Tibial artery (tissue), 4 donors: ENCODE data around the gene HSF5.

ENCODE experiments used
- DNase-seq, 2 donors: peaks; one replicate each; pipeline ENCODE4 v3.0.0-alpha.2; 2019
- H3K27ac ChIP-seq, 2 donors: fragments of 200-600 bp; sonication (generic) in 1 of 2; 1 replicate in 1 of 2; 2 replicates in 1 of 2; pipeline ENCODE4 v1.5.1; 2018 to 2019; ENCODE audit warnings: mild to moderate bottlenecking in 1 of 2
- H3K27me3 ChIP-seq, 2 donors: fragments of 200-600 bp; sonication (generic) in 1 of 2; one replicate each; pipeline versions ENCODE4 v1.5.1 to v1.6.0; 2016 to 2019
- H3K36me3 ChIP-seq, 3 donors: fragments of 200-600 bp; sonication (generic) in 2 of 3; one replicate each; pipeline ENCODE4 v1.5.1; 2016 to 2019; ENCODE audit warnings: mild to moderate bottlenecking in 2 of 3
- H3K4me1 ChIP-seq, 4 donors: fragments of 200-600 bp; sonication (generic) in 2 of 4; 1 replicate in 3 of 4; 2 replicates in 1 of 4; pipeline ENCODE4 v1.5.1; 2016 to 2019
- H3K4me3 ChIP-seq, 2 donors: fragments of 200-600 bp; sonication (generic) in 1 of 2; 1 replicate in 1 of 2; 2 replicates in 1 of 2; pipeline ENCODE4 v1.5.1; 2018 to 2019; ENCODE audit warnings: mild to moderate bottlenecking in 2 of 2
- H3K9me3 ChIP-seq, 3 donors: fragments of 200-600 bp; sonication (generic) in 1 of 3; one replicate each; pipeline ENCODE4 v1.5.1; 2016 to 2019
- intact Hi-C: fragments of 100-400 bp; cut with DNase I; formaldehyde crosslinking; loops from one replicate; pipeline ENCODE4 v1.15.0; 2023; ENCODE audit warnings: low total_unique reads
- TF ChIP-seq, protein P1 (sequence below), 2 experiments: fragments of 200-600 bp in 1 of 2; fragments of 450-650 bp in 1 of 2; IDR thresholded peaks; one replicate each; pipeline ENCODE4 v1.5.1; 2017 to 2019; ENCODE audit warnings: antibody characterized with exemption in 2 of 2, mild to moderate bottlenecking in 1 of 2, moderate library complexity in 1 of 2

HSF5 gene

DNA sequence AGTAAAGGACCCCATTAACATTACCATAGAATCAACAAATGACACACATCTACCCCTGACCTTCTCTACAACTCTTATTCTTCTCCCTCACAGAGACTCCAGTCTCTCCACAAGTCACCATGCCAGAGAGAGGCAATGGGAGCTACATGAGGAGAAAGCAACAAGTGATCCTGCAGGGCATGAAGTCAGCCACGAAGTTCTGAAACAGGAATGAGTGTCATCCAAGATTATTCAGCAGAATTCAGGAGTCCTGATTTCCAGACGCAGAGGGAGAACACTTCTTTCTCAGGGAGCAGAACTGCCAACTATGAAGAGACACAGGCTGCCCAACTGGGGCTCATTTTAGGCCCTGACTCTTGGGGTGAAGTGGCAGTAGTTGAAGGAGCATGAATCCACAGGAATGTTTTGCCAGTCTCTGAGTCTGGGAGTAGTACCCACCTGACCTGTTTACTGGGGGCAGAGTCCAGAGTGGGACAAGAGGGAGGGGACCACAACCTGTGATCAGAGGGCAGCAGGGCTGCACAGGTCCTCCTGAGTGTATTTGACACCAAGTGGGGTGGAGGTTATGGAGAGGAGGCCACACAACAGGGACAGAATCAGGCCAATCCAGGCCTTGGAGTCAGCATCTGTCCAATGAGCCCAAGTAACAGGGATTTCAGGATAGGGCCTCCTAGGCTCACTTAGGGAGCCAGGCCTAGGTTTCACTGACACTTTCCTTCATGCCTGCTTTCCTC is 28.6 kb upstream of the HSF5 start:
- Histone ChIP-seq H3K4me3 (peak overlapping the region; percentile 61 to 85), H3K9me3 (no peaks in the 10 kb centered on the region), H3K4me1 (peaks cover 0 to 57% (median 36%) of the 10 kb centered on the region in 4 donors), H3K36me3 (peaks cover 8 to 23% (median 10%) of the 10 kb centered on the region in 3 donors), H3K27me3 (no peaks in the 10 kb centered on the region), H3K27ac (peak overlapping the region; percentile 93 to 97)
- TF ChIP-seq, protein P1, sequence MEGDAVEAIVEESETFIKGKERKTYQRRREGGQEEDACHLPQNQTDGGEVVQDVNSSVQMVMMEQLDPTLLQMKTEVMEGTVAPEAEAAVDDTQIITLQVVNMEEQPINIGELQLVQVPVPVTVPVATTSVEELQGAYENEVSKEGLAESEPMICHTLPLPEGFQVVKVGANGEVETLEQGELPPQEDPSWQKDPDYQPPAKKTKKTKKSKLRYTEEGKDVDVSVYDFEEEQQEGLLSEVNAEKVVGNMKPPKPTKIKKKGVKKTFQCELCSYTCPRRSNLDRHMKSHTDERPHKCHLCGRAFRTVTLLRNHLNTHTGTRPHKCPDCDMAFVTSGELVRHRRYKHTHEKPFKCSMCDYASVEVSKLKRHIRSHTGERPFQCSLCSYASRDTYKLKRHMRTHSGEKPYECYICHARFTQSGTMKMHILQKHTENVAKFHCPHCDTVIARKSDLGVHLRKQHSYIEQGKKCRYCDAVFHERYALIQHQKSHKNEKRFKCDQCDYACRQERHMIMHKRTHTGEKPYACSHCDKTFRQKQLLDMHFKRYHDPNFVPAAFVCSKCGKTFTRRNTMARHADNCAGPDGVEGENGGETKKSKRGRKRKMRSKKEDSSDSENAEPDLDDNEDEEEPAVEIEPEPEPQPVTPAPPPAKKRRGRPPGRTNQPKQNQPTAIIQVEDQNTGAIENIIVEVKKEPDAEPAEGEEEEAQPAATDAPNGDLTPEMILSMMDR (IDR thresholded peaks at IDR 0.05): no peak
- intact Hi-C loops: loop anchor here (10.0 kb wide), 3 partner anchors 162 to 488 kb away; partner anchors contain the start of genes DYNLL2 and SUPT4H1
- DNase-seq: no peak

DNA sequence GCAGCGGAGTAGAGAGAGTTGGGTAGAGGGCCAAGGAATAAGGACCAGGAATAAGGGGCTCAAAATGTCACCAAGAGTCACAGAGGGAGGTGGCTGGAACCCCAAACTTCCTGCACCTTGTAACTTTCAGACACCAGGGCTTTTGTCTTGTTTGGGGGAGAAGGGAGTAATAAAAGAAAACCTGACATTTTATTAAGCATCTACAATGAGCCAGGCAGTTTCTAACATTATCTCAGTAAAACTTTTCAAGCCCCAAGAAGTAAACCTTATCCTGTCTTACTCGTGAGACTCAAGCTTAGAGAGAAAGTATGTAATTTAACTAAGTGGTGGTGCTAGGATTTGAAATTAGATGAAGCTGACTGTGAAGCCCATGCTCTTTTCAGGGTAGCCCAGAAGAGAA is 27.1 kb upstream of the HSF5 start:
- intact Hi-C loops: loop anchor here (10.0 kb wide), 3 partner anchors 160 to 490 kb away; partner anchors contain the start of genes DYNLL2 and SUPT4H1
- TF ChIP-seq, protein P1 (IDR thresholded peaks at IDR 0.05): no peak
- H3K36me3 ChIP-seq: peaks cover 22 to 33% (median 24%) of the 10 kb centered on the region in 3 donors
- H3K4me1 ChIP-seq: peaks cover 0 to 57% (median 36%) of the 10 kb centered on the region in 4 donors
- H3K27me3 ChIP-seq: no peaks in the 10 kb centered on the region
- no peak for DNase-seq
- H3K9me3 ChIP-seq: no peaks in the 10 kb centered on the region
- H3K27ac ChIP-seq: peak overlapping the region; percentile 87 to 93
- H3K4me3 ChIP-seq: peak overlapping the region; percentile 64 to 79

DNA sequence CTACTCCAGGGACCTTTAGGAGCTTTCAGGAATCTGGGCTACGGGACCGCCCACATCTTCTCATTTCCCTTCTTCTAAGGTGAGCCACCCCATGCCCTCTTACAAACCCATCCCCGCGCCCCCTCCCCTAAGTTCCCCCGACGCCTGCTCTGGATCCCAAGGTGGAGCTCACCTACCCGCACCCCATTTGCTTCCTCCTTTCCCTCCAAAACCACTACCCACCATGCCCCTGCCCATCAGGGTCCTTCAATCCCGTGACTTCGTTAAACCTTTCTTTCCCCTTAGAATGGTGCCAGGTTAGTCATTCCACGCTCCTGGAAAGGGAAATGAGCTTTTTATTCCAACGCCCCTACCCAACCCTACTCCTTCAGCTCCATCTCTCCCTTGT is 26.6 kb upstream of the HSF5 start:
- Histone ChIP-seq H3K27me3 (no peaks in the 10 kb centered on the region), H3K4me3 (peak overlapping the region; percentile 64 to 79), H3K27ac (peak overlapping the region; percentile 87 to 93), H3K4me1 (peaks cover 0 to 56% (median 36%) of the 10 kb centered on the region in 4 donors), H3K36me3 (peaks cover 27 to 38% (median 29%) of the 10 kb centered on the region in 3 donors), H3K9me3 (no peaks in the 10 kb centered on the region)
- intact Hi-C loops: loop anchor here (10.0 kb wide), 3 partner anchors 160 to 490 kb away; partner anchors contain the start of genes DYNLL2 and SUPT4H1
- TF ChIP-seq, protein P1 (IDR thresholded peaks at IDR 0.05): no peak
- no peak for DNase-seq

DNA sequence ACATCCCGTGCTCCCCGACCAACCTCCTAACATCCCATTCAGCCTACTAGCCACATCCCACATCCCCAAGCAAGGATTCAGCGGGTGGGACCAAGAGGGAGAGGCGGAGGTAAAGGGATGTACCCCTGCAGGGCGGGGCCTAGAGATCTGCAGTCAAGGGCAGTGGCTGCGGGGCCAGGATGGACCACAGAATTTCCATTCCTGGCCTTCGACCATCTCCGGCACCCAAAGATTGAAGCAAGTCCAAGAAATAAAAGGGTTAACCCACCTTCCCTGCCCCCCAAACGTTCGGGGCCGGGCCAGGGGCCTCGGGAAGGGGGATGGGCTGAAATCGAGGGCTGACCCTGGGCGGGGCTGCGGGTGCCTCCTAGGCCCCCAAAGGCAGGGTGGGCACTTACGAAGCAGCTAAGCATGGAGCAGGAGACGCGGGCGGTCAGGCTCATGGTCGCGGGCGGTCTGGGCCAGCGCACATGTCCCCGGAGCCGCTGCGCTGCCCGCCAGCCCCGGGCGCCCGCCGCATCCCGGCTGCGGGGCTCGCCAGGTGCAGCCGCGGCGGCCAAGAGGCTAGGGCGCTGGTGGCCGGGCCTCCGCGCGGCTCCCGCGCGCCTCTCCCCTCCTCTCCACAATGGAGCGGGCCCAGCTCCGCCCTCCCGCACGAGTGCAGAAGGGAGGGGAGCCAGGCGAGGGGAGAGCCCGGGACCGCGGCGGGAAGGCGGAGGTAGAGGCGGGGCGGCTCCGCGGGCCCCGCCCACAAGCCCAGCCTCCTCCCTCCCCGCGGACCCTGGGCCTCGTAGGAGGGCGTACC is 26.0 kb upstream of the HSF5 start, which contains the start of gene MTMR4:
Gene MTMR4, minus strand, starts transcription at position 674 of the 805 bp plus-strand sequence. Its CDS starts 231 bp downstream, at position 443.
- Histone ChIP-seq H3K27ac (peak within 1 kb of the TSS; percentile 87 to 93), H3K4me1 (peaks cover 0 to 52% (median 35%) of the 10 kb centered on the region in 4 donors)
- intact Hi-C loops: loop anchor here (10.0 kb wide), 3 partner anchors 159 to 491 kb away; partner anchors contain the start of genes DYNLL2 and SUPT4H1

More for the DNA sequence above, 26.0 kb upstream of the HSF5 start, which contains the start of gene MTMR4:
- no peaks in the 10 kb centered on the region for H3K27me3 ChIP-seq
- TF ChIP-seq, protein P1 (IDR thresholded peaks at IDR 0.05): no peak
- peak within 1 kb of the TSS; percentile 64 to 79 for H3K4me3 ChIP-seq
- DNase-seq: peak; percentile 87 to 93
- H3K36me3 ChIP-seq: peaks cover 32 to 44% (median 34%) of the 10 kb centered on the region in 3 donors
- no peaks in the 10 kb centered on the region for H3K9me3 ChIP-seq
